IPS-18a (cell line): ENCODE results near the gene NME7.

Experiments
- H3K27ac ChIP-seq: one replicate; pipeline ENCODE4 v1.5.1; 2013; ENCODE audit warnings: low read length
- H3K27me3 ChIP-seq: one replicate; pipeline ENCODE4 v1.6.1; 2013; ENCODE audit warnings: mild to moderate bottlenecking, low read length; ENCODE audit not compliant: control insufficient read depth, insufficient read depth
- H3K36me3 ChIP-seq: one replicate; pipeline ENCODE4 v1.6.1; 2013; ENCODE audit warnings: low read depth, low read length; ENCODE audit not compliant: control insufficient read depth
- H3K4me1 ChIP-seq: one replicate; pipeline ENCODE4 v1.6.1; 2013; ENCODE audit warnings: low read depth, low read length; ENCODE audit not compliant: control insufficient read depth
- H3K4me3 ChIP-seq: one replicate; pipeline ENCODE4 v1.5.1; 2013; ENCODE audit warnings: low read length
- H3K9ac ChIP-seq: one replicate; pipeline ENCODE4 v1.6.1; 2013; ENCODE audit warnings: mild to moderate bottlenecking, low read length, moderate library complexity
- H3K9me3 ChIP-seq: one replicate; pipeline ENCODE4 v1.6.1; 2013; ENCODE audit warnings: low read depth, low read length; ENCODE audit not compliant: control insufficient read depth

The NME7 gene

GRCh38 chr1:169117599-169117998 lies 250.0 kb downstream of the NME7 start:
- Histone ChIP-seq H3K27ac (no peak overlapping the region), H3K27me3 (no peaks in the 10 kb centered on the region), H3K4me1 (no peaks in the 10 kb centered on the region), H3K36me3 (peaks cover 13% of the 10 kb centered on the region), H3K9me3 (no peaks in the 10 kb centered on the region), H3K9ac (no peak overlapping the region), H3K4me3 (no peak overlapping the region)

GRCh38 chr1:169117014-169117413 lies 250.6 kb downstream of the NME7 start:
- Histone ChIP-seq H3K9ac (no peak overlapping the region), H3K4me3 (no peak overlapping the region), H3K27ac (no peak overlapping the region), H3K27me3 (no peaks in the 10 kb centered on the region), H3K4me1 (no peaks in the 10 kb centered on the region), H3K9me3 (no peaks in the 10 kb centered on the region), H3K36me3 (peaks cover 19% of the 10 kb centered on the region)

GRCh38 chr1:169115891-169116585 lies 251.6 kb downstream of the NME7 start:
- Histone ChIP-seq H3K9ac (no peak overlapping the region), H3K4me1 (no peaks in the 10 kb centered on the region), H3K4me3 (no peak overlapping the region), H3K36me3 (peaks cover 29% of the 10 kb centered on the region), H3K9me3 (no peaks in the 10 kb centered on the region), H3K27ac (no peak overlapping the region), H3K27me3 (no peaks in the 10 kb centered on the region)

GRCh38 chr1:169113613-169114119 lies 253.9 kb downstream of the NME7 start:
- Histone ChIP-seq H3K27me3 (no peaks in the 10 kb centered on the region), H3K27ac (peak overlapping the region; percentile 46), H3K4me3 (peak overlapping the region; percentile 29), H3K9ac (peak overlapping the region; percentile 6), H3K9me3 (no peaks in the 10 kb centered on the region), H3K36me3 (peaks cover 29% of the 10 kb centered on the region), H3K4me1 (peaks cover 19% of the 10 kb centered on the region)

- Histone ChIP-seq H3K36me3 (peaks cover 29% of the 10 kb centered on the region), H3K9ac (no peak overlapping the region), H3K27ac (no peak overlapping the region), H3K9me3 (no peaks in the 10 kb centered on the region), H3K4me1 (peaks cover 25% of the 10 kb centered on the region), H3K4me3 (no peak overlapping the region), H3K27me3 (peaks cover 4% of the 10 kb centered on the region)
Observed at GRCh38 chr1:169112241-169112640, 255.4 kb downstream of the NME7 start.

- H3K4me1 ChIP-seq, result peaks cover 25% of the 10 kb centered on the region
- H3K27me3 ChIP-seq, result peaks cover 5% of the 10 kb centered on the region
- no peak overlapping the region for H3K9ac ChIP-seq
- H3K27ac ChIP-seq, result no peak overlapping the region
- H3K4me3 ChIP-seq, result no peak overlapping the region
- no peaks in the 10 kb centered on the region for H3K9me3 ChIP-seq
- H3K36me3 ChIP-seq, result peaks cover 25% of the 10 kb centered on the region
Observed at GRCh38 chr1:169111472-169111871, 256.1 kb downstream of the NME7 start.

GRCh38 chr1:169110689-169111447 lies 256.7 kb downstream of the NME7 start:
- Histone ChIP-seq H3K36me3 (peaks cover 25% of the 10 kb centered on the region), H3K9ac (no peak overlapping the region), H3K4me3 (no peak overlapping the region), H3K9me3 (no peaks in the 10 kb centered on the region), H3K4me1 (peaks cover 25% of the 10 kb centered on the region), H3K27me3 (peaks cover 5% of the 10 kb centered on the region), H3K27ac (no peak overlapping the region)

- H3K4me1 ChIP-seq, result peaks cover 26% of the 10 kb centered on the region
- H3K27ac ChIP-seq, result no peak overlapping the region
- peaks cover 25% of the 10 kb centered on the region for H3K36me3 ChIP-seq
- no peak overlapping the region for H3K4me3 ChIP-seq
- peaks cover 5% of the 10 kb centered on the region for H3K27me3 ChIP-seq
- H3K9me3 ChIP-seq, result no peaks in the 10 kb centered on the region
- no peak overlapping the region for H3K9ac ChIP-seq
Observed at GRCh38 chr1:169110236-169110635, 257.4 kb downstream of the NME7 start.

GRCh38 chr1:169109561-169110134 lies 257.9 kb downstream of the NME7 start:
- Histone ChIP-seq H3K4me1 (peaks cover 32% of the 10 kb centered on the region), H3K9me3 (no peaks in the 10 kb centered on the region), H3K36me3 (peaks cover 25% of the 10 kb centered on the region), H3K27me3 (peaks cover 8% of the 10 kb centered on the region), H3K4me3 (peak overlapping the region; percentile 4), H3K9ac (peak overlapping the region; percentile 29), H3K27ac (no peak overlapping the region)

- Histone ChIP-seq H3K27ac (peak overlapping the region; percentile 10), H3K27me3 (peaks cover 15% of the 10 kb centered on the region), H3K4me3 (peak overlapping the region; percentile 99), H3K4me1 (peaks cover 32% of the 10 kb centered on the region), H3K36me3 (peaks cover 20% of the 10 kb centered on the region), H3K9ac (peak overlapping the region; percentile 29), H3K9me3 (no peaks in the 10 kb centered on the region)
Observed at GRCh38 chr1:169108863-169109560, 258.6 kb downstream of the NME7 start.

GRCh38 chr1:169108223-169108622 lies 259.4 kb downstream of the NME7 start:
- H3K27ac ChIP-seq, result no peak overlapping the region
- H3K9ac ChIP-seq, result no peak overlapping the region
- peak overlapping the region; percentile 99 for H3K4me3 ChIP-seq
- H3K36me3 ChIP-seq, result peaks cover 16% of the 10 kb centered on the region
- H3K9me3 ChIP-seq, result no peaks in the 10 kb centered on the region
- H3K4me1 ChIP-seq, result peaks cover 32% of the 10 kb centered on the region
- peaks cover 17% of the 10 kb centered on the region for H3K27me3 ChIP-seq
